ENCODE measurements around the gene PHIP. TPM values are rescaled to one million over a fixed set of nuclear protein-coding genes. Genes with fewer than 3 reads are reported as not detected.

PHIP gene
- total and polyA plus RNA-seq, 2 donors (not counting 3 experiments of a cell fraction or from before 2014, with no cell fraction given): 3.5 to 28.4 TPM

DNA sequence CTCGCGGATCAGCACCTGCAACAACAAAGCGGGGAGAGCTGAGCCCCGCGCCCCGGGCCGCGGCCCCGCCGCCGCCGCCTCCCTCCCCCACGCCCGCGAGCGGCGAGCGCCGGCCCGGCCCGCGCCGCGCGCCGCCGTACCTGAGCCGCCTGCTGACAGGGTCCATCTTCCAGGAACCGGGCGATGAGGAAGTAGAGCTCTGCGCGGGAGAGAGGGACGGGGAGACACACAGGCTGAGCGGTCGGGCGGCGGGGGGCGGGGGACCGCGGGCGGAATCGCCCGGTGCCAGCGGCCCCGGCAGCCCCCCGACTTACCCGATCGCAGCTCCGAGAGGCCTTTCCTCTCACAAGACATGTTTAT lies 359 bp downstream of the PHIP start:
- ChIA-PET CTCF (interaction anchor here (1.0 to 1.8 kb wide), 4 partner anchors 29 to 493 kb away, joined by 3 to 7 read pairs (median 4); no protein-coding TSS in a partner anchor), POLR2A (interaction anchor here (0.6 kb wide), 1 partner anchor 560 kb away, joined by 3 read pairs; no protein-coding TSS in a partner anchor)
- intact Hi-C loops (cut with micrococcal nuclease): loop anchor here (1.0 to 5.0 kb wide), 11 partner anchors 157 to 1615 kb away; partner anchors contain the start of genes HMGN3, HTR1B, LCA5 and SH3BGRL2
- Histone ChIP-seq H2AFZ (ENCODE audit: low read depth, low read length) (peak overlapping the region; percentile 64), H3K79me2 (ENCODE audit: control insufficient read depth, insufficient read depth, low read length) (peaks cover 40% of the 10 kb centered on the region), H3K4me2 (ENCODE audit: insufficient read depth, low read length) (no peak overlapping the region), H3K4me1 (ENCODE audit: control insufficient read depth, extremely low read depth, insufficient read depth, low read length) (peaks cover 20% of the 10 kb centered on the region), H3K9me1 (replicated peaks; ENCODE audit: control insufficient read depth, extremely low read depth, insufficient read depth, low read length) (no peaks in the 10 kb centered on the region), H3K36me3 (ENCODE audit: control insufficient read depth in 2 of 2, extremely low read depth in 1 of 2, insufficient read depth in 2 of 2, low read length in 2 of 2) (no peaks in the 10 kb centered on the region), H3K9ac (replicated peaks; ENCODE audit: extremely low read depth, insufficient read depth, low read length) (peak overlapping the region; percentile 80), H3K27ac (ENCODE audit: insufficient read depth, low read depth, low read length) (peak overlapping the region; percentile 84), H3K27me3 (ENCODE audit: control insufficient read depth in 2 of 2, insufficient read depth in 2 of 2, low read length in 2 of 2) (no peaks in the 10 kb centered on the region), H4K20me1 (replicated peaks; ENCODE audit: control insufficient read depth, extremely low read depth, insufficient read depth, low read length) (no peaks in the 10 kb centered on the region), H3K9me3 (replicated peaks; ENCODE audit: control insufficient read depth, insufficient read depth, low read length) (no peaks in the 10 kb centered on the region), H3K4me3 (replicated peaks in 1 of 3; ENCODE audit: insufficient read depth in 1 of 3, low read depth in 1 of 3, low read length in 3 of 3) (peak overlapping the region; percentile 37 to 85 (median 81))
- DNase-seq (ENCODE audit: low read depth, low spot score) (no peak), FAIRE-seq (no peak)
- dilution Hi-C loops (cut with MboI; ENCODE audit: extremely low pct_ligation_motif_present, low sequenced_read_pairs): no loop called here
- no peak for TF ChIP-seq MYC (IDR thresholded peaks at IDR 0.05; ENCODE audit: low read depth, low read length)
- no peak for TF ChIP-seq POLR2AphosphoS5 (IDR thresholded peaks at IDR 0.05; ENCODE audit: insufficient read depth, low read depth, low read length)
- TF ChIP-seq, protein P1, sequence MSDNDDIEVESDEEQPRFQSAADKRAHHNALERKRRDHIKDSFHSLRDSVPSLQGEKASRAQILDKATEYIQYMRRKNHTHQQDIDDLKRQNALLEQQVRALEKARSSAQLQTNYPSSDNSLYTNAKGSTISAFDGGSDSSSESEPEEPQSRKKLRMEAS (IDR thresholded peaks at IDR 0.05; ENCODE audit: insufficient read depth, insufficient read length): no peak
- TF ChIP-seq POLR2A (IDR thresholded peaks at IDR 0.05; ENCODE audit: low read depth, low read length): no peak
- no peak for TF ChIP-seq GATA2 (IDR thresholded peaks at IDR 0.05; ENCODE audit: insufficient read depth, insufficient read length, low read depth, low read length)
- TF ChIP-seq, protein P2, sequence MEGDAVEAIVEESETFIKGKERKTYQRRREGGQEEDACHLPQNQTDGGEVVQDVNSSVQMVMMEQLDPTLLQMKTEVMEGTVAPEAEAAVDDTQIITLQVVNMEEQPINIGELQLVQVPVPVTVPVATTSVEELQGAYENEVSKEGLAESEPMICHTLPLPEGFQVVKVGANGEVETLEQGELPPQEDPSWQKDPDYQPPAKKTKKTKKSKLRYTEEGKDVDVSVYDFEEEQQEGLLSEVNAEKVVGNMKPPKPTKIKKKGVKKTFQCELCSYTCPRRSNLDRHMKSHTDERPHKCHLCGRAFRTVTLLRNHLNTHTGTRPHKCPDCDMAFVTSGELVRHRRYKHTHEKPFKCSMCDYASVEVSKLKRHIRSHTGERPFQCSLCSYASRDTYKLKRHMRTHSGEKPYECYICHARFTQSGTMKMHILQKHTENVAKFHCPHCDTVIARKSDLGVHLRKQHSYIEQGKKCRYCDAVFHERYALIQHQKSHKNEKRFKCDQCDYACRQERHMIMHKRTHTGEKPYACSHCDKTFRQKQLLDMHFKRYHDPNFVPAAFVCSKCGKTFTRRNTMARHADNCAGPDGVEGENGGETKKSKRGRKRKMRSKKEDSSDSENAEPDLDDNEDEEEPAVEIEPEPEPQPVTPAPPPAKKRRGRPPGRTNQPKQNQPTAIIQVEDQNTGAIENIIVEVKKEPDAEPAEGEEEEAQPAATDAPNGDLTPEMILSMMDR (IDR thresholded peaks at IDR 0.05; ENCODE audit: extremely low read depth in 1 of 2, insufficient read depth in 1 of 2, low read depth in 1 of 2, low read length in 2 of 2): no peak
- TF ChIP-seq JUN (IDR thresholded peaks at IDR 0.05; ENCODE audit: borderline replicate concordance, insufficient read depth, insufficient read length, low read depth): no peak
- TF ChIP-seq EZH2 (IDR thresholded peaks at IDR 0.05; ENCODE audit: borderline replicate concordance, low read depth, low read length, severe bottlenecking): no peak
- no peak for TF ChIP-seq FOS (IDR thresholded peaks at IDR 0.05; ENCODE audit: borderline replicate concordance, insufficient read depth, low read length)
- no TSS peak for BruUV-seq (replicated peaks)

All from endothelial cell of umbilical vein (primary cell).